SK-N-SH treated with all-trans-retinoic acid at 6 μM for 48 hours (cell line): ENCODE measurements around the gene GGT7.
"Not testable (repeated sequence)": the region's sequence is repeated elsewhere in the genome, so short reads cannot be mapped to it uniquely, and the experiment has no call there.

Source experiments
- ESRRG ChIP-seq: fragments of 250-450 bp; sonication (Bioruptor Pico); IDR thresholded peaks from 2 replicates; pipeline ENCODE4 v1.6.1; 2021; ENCODE audit warnings: mild to moderate bottlenecking
- PATZ1 ChIP-seq: fragments of 250-450 bp; sonication (Bioruptor Pico); IDR thresholded peaks from 2 replicates; pipeline ENCODE4 v1.8.0; 2020; ENCODE audit warnings: mild to moderate bottlenecking, moderate library complexity, borderline replicate concordance
- PPARA ChIP-seq: fragments of 250-450 bp; sonication (Bioruptor Pico); IDR thresholded peaks from 2 replicates; pipeline ENCODE4 v1.5.0; 2020; ENCODE audit warnings: mild to moderate bottlenecking, borderline replicate concordance
- TOX ChIP-seq: fragments of 250-450 bp; sonication (Bioruptor Pico); IDR thresholded peaks from 2 replicates; pipeline ENCODE4 v1.8.0; 2021; ENCODE audit warnings: mild to moderate bottlenecking, moderate library complexity, borderline replicate concordance

GRCh38 chr20:34807944-34808465 lies 64.7 kb downstream of the GGT7 start:
- not testable (repeated sequence) for TF ChIP-seq PATZ1; TOX; ESRRG (CRISPR knock-in tag); PPARA
